Esophagus squamous epithelium (tissue), 5 donors: Measurements from ENCODE around the gene PDE6B. TPM values are rescaled to one million over a fixed set of nuclear protein-coding genes. Genes with fewer than 3 reads are reported as not detected.

Experiments used
- DNase-seq: peaks from one replicate; lab custom pipeline; 2025; lab: John Stamatoyannopoulos, UW
- H3K27ac ChIP-seq, 4 donors: fragments of 200-600 bp; sonication (generic); one replicate each; pipeline ENCODE4 v1.5.1; 2016 to 2019; ENCODE audit warnings: mild to moderate bottlenecking in 1 of 4
- H3K27me3 ChIP-seq, 4 donors: fragments of 200-600 bp; sonication (generic); 1 replicate in 3 of 4; 2 replicates in 1 of 4; pipeline versions ENCODE4 v1.5.1 to v1.6.0; 2017 to 2021; ENCODE audit warnings: antibody characterized with exemption in 1 of 4
- H3K36me3 ChIP-seq, 3 donors: fragments of 200-600 bp; sonication (generic); one replicate each; pipeline ENCODE4 v1.5.1; 2016 to 2019
- H3K4me1 ChIP-seq, 3 donors: fragments of 200-600 bp; sonication (generic); one replicate each; pipeline ENCODE4 v1.5.1; 2017 to 2019
- H3K4me3 ChIP-seq, 4 donors: fragments of 200-600 bp; sonication (generic); 1 replicate in 3 of 4; 2 replicates in 1 of 4; pipeline ENCODE4 v1.5.1; 2016 to 2019; ENCODE audit warnings: mild to moderate bottlenecking in 2 of 4, moderate library complexity in 1 of 4
- H3K9me3 ChIP-seq, 3 donors: fragments of 200-600 bp; sonication (generic); one replicate each; pipeline ENCODE4 v1.5.1; 2016 to 2019
- CTCF ChIP-seq, 6 experiments: fragments of 450-650 bp in 4 of 6; fragments of 200-600 bp in 2 of 6; sonication (generic) in 2 of 6; IDR thresholded peaks; one replicate each; pipeline ENCODE4 v1.5.1; 2016 to 2019; ENCODE audit warnings: antibody characterized with exemption in 6 of 6, mild to moderate bottlenecking in 4 of 6, moderate library complexity in 4 of 6
- POLR2A ChIP-seq, 4 donors: fragments of 450-650 bp; IDR thresholded peaks; one replicate each; pipeline ENCODE4 v1.6.1; 2017; ENCODE audit warnings: antibody characterized with exemption in 4 of 4, mild to moderate bottlenecking in 4 of 4, moderate library complexity in 3 of 4
- WGBS, 2 donors: methylation state at CpG; one replicate each; pipeline ENCODE4 v1.1.5; 2018; 5-methylcytosine and 5-hydroxymethylcytosine counted together
- intact Hi-C: fragments of 100-400 bp; cut with DNase I; formaldehyde crosslinking; loops from one replicate; pipeline ENCODE4 v1.15.0; 2022
- total RNA-seq, 4 donors: library from RNA; depleted of rRNA; stranded (reverse); fragments of >200 nt; gene quantifications; one replicate each; pipeline ENCODE4 v1.1.0, GENCODE V29; 2016
- donor health status: DM: yes; HTN: yes; CAD: no.

Gene PDE6B
- 1 to 10 TPM in 2 of 4 donors, under 1 TPM in 2; 0.19 to 4.4 (median 1.7) TPM for total RNA-seq

- DNase-seq, result no peak
- Histone ChIP-seq H3K27me3 (peaks cover 0 to 75% (median 0%) of the 10 kb centered on the region in 4 donors), H3K4me1 (no peaks in the 10 kb centered on the region), H3K27ac (no peak within 1 kb of the TSS), H3K4me3 (no peak within 1 kb of the TSS), H3K36me3 (no peaks in the 10 kb centered on the region), H3K9me3 (no peaks in the 10 kb centered on the region)
- 0 to 58% methylated on average over 1 to 4 of the region's 21 CpGs for WGBS, 2 donors
- intact Hi-C loops, result no loop called here
- TF ChIP-seq CTCF (IDR thresholded peaks at IDR 0.05) (no peak), POLR2A (IDR thresholded peaks at IDR 0.05) (no peak)
Measured at GRCh38 chr4:624705-625590, at the start of gene PDE6B. Gene PDE6B (plus strand): TSS chr4:625573. CDS start chr4:625627, 54 bp downstream.

GRCh38 chr4:576245-576821, 49.0 kb upstream of the PDE6B start, which contains the start of gene TMEM271:
Gene TMEM271 (minus strand): TSS chr4:576295. CDS start chr4:576062, 233 bp downstream.
- no peak within 1 kb of the TSS for H3K27ac ChIP-seq
- peak within 1 kb of the TSS; percentile 5 to 48 (median 24) for H3K4me3 ChIP-seq
- no peaks in the 10 kb centered on the region for H3K9me3 ChIP-seq
- intact Hi-C loops, result no loop called here
- WGBS, 2 donors, result no CpG with 5 or more reads among the region's 60 CpGs
- TF ChIP-seq CTCF (IDR thresholded peaks at IDR 0.05) (no peak), POLR2A (IDR thresholded peaks at IDR 0.05) (no peak)
- H3K27me3 ChIP-seq, result peaks cover 3 to 98% (median 21%) of the 10 kb centered on the region in 4 donors
- H3K36me3 ChIP-seq, result no peaks in the 10 kb centered on the region
- no peak for DNase-seq
- peaks cover 5 to 34% (median 18%) of the 10 kb centered on the region in 3 donors for H3K4me1 ChIP-seq

- 2 to 6% methylated on average over 13 to 22 of the region's 37 CpGs for WGBS, 2 donors
- H3K9me3 ChIP-seq, result no peaks in the 10 kb centered on the region
- H3K27me3 ChIP-seq, result peaks cover 3 to 98% (median 21%) of the 10 kb centered on the region in 4 donors
- peak overlapping the region in 2 of 4 donors; percentile 12 to 31 for H3K4me3 ChIP-seq
- H3K27ac ChIP-seq, result no peak overlapping the region
- H3K4me1 ChIP-seq, result peaks cover 5 to 34% (median 18%) of the 10 kb centered on the region in 3 donors
- no peaks in the 10 kb centered on the region for H3K36me3 ChIP-seq
- no peak for DNase-seq
- intact Hi-C loops, result no loop called here
- TF ChIP-seq POLR2A (IDR thresholded peaks at IDR 0.05) (no peak), CTCF (IDR thresholded peaks at IDR 0.05) (no peak)
Measured at GRCh38 chr4:576991-577498, 48.3 kb upstream of the PDE6B start.

GRCh38 chr4:577499-578450, 47.6 kb upstream of the PDE6B start:
- peaks cover under 1 to 94% (median 21%) of the 10 kb centered on the region in 4 donors for H3K27me3 ChIP-seq
- no peaks in the 10 kb centered on the region for H3K36me3 ChIP-seq
- no peak overlapping the region for H3K27ac ChIP-seq
- H3K4me3 ChIP-seq, result peak overlapping the region in 2 of 4 donors; percentile 12 to 31
- intact Hi-C loops, result no loop called here
- 32% methylated on average over 12 of the region's 52 CpGs; no CpG with 5 or more reads in 1 of the 2 donors for WGBS, 2 donors
- peaks cover 5 to 34% (median 18%) of the 10 kb centered on the region in 3 donors for H3K4me1 ChIP-seq
- peaks cover 0 to under 1% (median 0%) of the 10 kb centered on the region in 3 donors for H3K9me3 ChIP-seq
- TF ChIP-seq POLR2A (IDR thresholded peaks at IDR 0.05) (no peak), CTCF (IDR thresholded peaks at IDR 0.05) (no peak)
- DNase-seq, result no peak
